ENCODE data around the gene SOHLH2.

SOHLH2 gene

DNA sequence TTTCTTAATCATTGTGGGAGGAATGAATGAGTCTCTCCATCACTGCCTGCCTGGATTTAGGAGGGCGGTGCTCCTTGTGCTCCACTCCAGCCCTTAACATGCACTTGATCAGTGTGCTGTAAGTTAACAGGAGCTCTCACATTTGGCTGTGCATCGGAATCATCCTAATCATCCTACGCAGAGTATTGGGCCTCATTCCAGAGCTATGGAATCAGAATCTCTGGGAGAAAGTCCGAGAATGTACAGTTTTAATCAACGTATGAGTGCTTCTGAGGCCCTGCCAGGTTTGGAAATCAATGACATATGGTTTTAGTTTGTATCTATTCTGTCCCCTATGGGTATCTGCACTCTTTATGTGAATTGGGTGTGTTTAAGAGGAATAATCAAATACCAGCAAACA lies 48.3 kb downstream of the SOHLH2 start:
- Histone ChIP-seq H3K9me3 (no peaks in the 10 kb centered on the region), H3K27ac (no peak overlapping the region), H3K4me1 (peaks cover 0 to 18% (median 10%) of the 10 kb centered on the region in 4 donors), H3K36me3 (no peaks in the 10 kb centered on the region), H3K27me3 (no peaks in the 10 kb centered on the region), H3K4me3 (no peak overlapping the region)
- TF ChIP-seq, protein P1, sequence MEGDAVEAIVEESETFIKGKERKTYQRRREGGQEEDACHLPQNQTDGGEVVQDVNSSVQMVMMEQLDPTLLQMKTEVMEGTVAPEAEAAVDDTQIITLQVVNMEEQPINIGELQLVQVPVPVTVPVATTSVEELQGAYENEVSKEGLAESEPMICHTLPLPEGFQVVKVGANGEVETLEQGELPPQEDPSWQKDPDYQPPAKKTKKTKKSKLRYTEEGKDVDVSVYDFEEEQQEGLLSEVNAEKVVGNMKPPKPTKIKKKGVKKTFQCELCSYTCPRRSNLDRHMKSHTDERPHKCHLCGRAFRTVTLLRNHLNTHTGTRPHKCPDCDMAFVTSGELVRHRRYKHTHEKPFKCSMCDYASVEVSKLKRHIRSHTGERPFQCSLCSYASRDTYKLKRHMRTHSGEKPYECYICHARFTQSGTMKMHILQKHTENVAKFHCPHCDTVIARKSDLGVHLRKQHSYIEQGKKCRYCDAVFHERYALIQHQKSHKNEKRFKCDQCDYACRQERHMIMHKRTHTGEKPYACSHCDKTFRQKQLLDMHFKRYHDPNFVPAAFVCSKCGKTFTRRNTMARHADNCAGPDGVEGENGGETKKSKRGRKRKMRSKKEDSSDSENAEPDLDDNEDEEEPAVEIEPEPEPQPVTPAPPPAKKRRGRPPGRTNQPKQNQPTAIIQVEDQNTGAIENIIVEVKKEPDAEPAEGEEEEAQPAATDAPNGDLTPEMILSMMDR (IDR thresholded peaks at IDR 0.05): no peak
- DNase-seq: no peak
- intact Hi-C loops (cut with DNase I; ENCODE audit: low total_unique reads): no loop called here

DNA sequence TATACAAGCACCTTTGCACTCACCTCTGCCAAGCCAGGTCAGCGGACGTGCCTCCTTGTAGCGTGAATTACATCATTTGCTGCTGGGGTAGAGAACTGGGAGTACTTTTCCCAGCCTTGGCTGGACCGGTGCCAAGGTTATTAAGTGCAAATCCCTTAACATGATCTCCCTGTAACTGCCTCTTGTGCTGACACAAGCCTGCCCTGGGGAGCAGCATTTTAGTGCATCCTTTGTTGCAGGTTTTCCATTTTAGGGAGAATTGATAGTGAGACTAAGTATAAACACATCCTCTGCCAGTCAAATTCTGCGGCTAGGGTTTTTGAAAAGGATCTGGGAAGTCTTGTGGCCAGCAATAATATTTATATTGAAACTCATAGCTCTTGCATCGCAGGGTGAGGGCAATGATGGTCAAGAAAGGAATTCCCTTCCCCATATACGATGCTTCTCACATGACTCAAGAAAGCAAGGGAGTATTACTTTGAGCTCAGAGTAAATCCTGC lies 50.5 kb downstream of the SOHLH2 start:
- intact Hi-C loops (cut with DNase I; ENCODE audit: low total_unique reads): no loop called here
- TF ChIP-seq, protein P1 (IDR thresholded peaks at IDR 0.05): no peak
- DNase-seq: peak; percentile 64 to 84
- Histone ChIP-seq H3K4me3 (no peak overlapping the region), H3K27me3 (no peaks in the 10 kb centered on the region), H3K4me1 (peaks cover 0 to 18% (median 10%) of the 10 kb centered on the region in 4 donors), H3K36me3 (no peaks in the 10 kb centered on the region), H3K27ac (peak overlapping the region in 1 of 2 donors; percentile 8), H3K9me3 (no peaks in the 10 kb centered on the region)

DNA sequence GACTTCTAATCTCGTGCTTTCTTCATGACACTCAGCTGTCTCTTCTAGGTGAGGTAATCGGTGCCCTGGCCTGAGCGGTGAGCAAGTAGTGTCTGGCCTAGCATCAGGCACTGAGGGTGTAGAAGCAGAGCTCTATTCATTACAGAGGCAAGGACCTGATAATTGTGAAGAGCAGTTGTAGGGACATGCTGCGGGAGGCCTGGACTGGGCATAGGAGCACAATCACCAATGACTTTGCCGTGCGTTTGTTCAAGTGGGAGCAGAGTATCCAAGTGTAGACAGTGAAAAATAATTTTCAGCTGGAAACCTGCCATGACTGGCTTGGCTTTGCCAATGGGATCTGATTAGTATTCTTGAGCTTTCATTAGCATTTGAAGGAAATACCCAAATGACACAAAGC lies 51.1 kb downstream of the SOHLH2 start:
- Histone ChIP-seq H3K4me3 (no peak overlapping the region), H3K27me3 (no peaks in the 10 kb centered on the region), H3K27ac (peak overlapping the region in 1 of 2 donors; percentile 8), H3K4me1 (peaks cover 0 to 18% (median 10%) of the 10 kb centered on the region in 4 donors), H3K36me3 (no peaks in the 10 kb centered on the region), H3K9me3 (no peaks in the 10 kb centered on the region)
- no peak for DNase-seq
- TF ChIP-seq, protein P1 (IDR thresholded peaks at IDR 0.05): no peak
- intact Hi-C loops (cut with DNase I; ENCODE audit: low total_unique reads): no loop called here

DNA sequence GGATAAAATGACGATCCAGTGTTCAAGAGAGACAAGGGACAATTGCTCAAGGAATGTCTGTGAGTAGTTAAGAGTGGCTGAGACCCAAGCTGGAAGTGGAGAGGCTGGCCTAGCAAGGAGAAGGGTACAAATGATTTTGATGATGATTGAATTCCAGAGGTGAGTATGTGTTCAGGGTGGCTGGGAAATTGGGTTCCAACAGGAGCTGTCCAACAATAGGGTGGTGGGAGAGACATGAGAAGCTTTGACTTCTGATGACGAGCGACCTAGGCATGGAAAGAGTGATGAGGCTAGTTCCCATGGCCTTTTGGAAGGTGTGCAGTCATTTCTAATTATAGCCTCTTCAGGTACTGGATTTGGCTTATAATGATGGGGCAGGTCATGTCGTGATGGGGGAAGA lies 54.1 kb downstream of the SOHLH2 start:
- H3K27me3 ChIP-seq: no peaks in the 10 kb centered on the region
- H3K36me3 ChIP-seq: no peaks in the 10 kb centered on the region
- no peak for DNase-seq
- no peak overlapping the region for H3K27ac ChIP-seq
- intact Hi-C loops (cut with DNase I; ENCODE audit: low total_unique reads): no loop called here
- H3K9me3 ChIP-seq: no peaks in the 10 kb centered on the region
- TF ChIP-seq, protein P1 (IDR thresholded peaks at IDR 0.05): no peak
- no peak overlapping the region for H3K4me3 ChIP-seq
- peaks cover 0 to 18% (median 10%) of the 10 kb centered on the region in 4 donors for H3K4me1 ChIP-seq

DNA sequence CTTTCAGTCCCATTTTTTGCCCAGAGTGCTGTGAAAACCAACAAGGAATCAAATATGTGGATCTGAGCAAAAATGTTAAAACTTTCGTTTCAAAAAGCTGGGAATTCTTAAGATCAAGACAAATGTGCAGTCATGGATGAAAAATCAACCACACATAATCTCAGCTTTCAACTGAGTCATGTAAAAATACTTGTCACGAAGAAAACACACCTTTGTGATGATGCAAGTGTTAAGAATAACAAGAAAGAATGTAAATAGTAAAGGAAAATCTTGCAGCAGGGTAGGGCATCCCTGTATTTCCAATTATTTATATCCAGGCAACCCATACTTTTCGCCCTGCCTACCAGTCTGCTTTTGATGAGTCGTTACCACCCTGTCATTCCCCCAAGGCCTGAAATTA lies 55.7 kb downstream of the SOHLH2 start:
- Histone ChIP-seq H3K4me1 (peaks cover 0 to 11% (median 6%) of the 10 kb centered on the region in 4 donors), H3K4me3 (no peak overlapping the region), H3K9me3 (no peaks in the 10 kb centered on the region), H3K27me3 (no peaks in the 10 kb centered on the region), H3K27ac (no peak overlapping the region), H3K36me3 (no peaks in the 10 kb centered on the region)
- TF ChIP-seq, protein P1 (IDR thresholded peaks at IDR 0.05): no peak
- DNase-seq: no peak
- intact Hi-C loops (cut with DNase I; ENCODE audit: low total_unique reads): no loop called here

DNA sequence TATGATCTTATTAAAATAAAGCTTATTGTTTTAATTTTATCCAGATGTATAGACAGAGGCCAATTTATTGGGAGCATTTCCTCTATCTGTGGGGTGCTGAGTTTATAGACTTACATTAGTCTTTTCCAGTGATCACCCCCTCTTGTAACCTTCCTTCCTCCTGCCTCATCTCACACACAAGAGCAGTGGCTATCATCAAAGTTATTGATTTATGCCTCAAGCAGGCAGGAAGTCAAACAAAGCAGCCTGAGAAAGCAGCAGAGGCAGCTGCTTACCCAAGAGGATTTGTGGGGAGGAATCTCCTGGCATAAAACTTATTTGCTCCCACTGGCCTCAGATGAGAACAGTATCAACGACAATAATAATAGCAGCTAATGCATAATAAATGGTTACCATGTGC lies 56.9 kb downstream of the SOHLH2 start:
- H3K27me3 ChIP-seq: no peaks in the 10 kb centered on the region
- intact Hi-C loops (cut with DNase I; ENCODE audit: low total_unique reads): no loop called here
- TF ChIP-seq, protein P1 (IDR thresholded peaks at IDR 0.05): no peak
- no peaks in the 10 kb centered on the region for H3K9me3 ChIP-seq
- H3K4me3 ChIP-seq: no peak overlapping the region
- H3K4me1 ChIP-seq: peaks cover 0 to 6% (median 3%) of the 10 kb centered on the region in 4 donors
- no peak overlapping the region for H3K27ac ChIP-seq
- no peaks in the 10 kb centered on the region for H3K36me3 ChIP-seq
- DNase-seq: no peak
